Measurements from ENCODE around the gene FTO.

The FTO gene

DNA sequence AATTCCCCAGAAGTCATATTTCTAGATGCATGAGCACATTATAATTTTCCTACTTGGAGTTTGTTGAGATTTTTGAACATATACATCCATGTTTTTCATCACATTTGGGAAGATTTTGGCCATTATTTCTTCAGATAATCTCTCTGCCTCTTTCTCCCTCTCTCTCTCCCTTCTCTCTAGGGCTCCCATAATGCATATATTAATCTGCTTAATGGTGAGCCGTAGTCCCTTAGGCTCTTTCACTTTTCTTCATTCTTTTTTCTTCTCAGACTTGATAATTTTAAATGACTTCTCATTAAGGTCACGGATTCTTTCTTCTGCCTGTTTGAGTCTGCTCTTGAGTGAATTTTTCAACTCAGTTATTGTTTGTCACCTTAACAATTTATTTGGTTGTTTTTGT is 481.1 kb downstream of the FTO start:
- TF ChIP-seq CTCF (IDR thresholded peaks at IDR 0.05; ENCODE audit: borderline replicate concordance, insufficient read depth, low read depth, low read length) = no peak
- H3K4me3 ChIP-seq (ENCODE audit: low read depth, low read length) = no peak overlapping the region

DNA sequence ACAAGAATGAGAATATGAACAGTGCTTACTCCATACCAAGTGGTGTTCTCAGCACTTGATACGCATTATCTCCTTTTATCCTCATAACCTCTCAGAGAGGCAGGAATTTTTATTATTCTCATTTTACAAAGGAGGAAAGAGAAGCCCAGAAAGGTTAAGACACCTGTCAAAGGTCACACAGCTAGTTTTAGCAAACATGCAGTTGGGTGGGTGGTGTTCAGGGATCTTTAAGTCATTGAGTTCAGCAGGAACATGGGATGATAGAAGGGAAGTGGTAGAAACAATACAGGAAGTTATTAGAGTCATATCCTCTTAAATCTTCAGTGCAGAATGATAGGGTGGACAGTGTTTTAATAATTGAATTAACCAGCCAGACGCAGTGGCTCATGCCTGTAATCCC is 487.2 kb downstream of the FTO start:
- no peak for TF ChIP-seq CTCF (IDR thresholded peaks at IDR 0.05; ENCODE audit: borderline replicate concordance, insufficient read depth, low read depth, low read length)
- H3K4me3 ChIP-seq (ENCODE audit: low read depth, low read length) = no peak overlapping the region

GRCh38 chr16:54191592-54191991 is 487.6 kb downstream of the FTO start:
- no peak overlapping the region for H3K4me3 ChIP-seq (ENCODE audit: low read depth, low read length)
- no peak for TF ChIP-seq CTCF (IDR thresholded peaks at IDR 0.05; ENCODE audit: borderline replicate concordance, insufficient read depth, low read depth, low read length)

- TF ChIP-seq CTCF (IDR thresholded peaks at IDR 0.05; ENCODE audit: borderline replicate concordance, insufficient read depth, low read depth, low read length) = no peak
Measured at GRCh38 chr16:54193013-54193664, 489.2 kb downstream of the FTO start.

GRCh38 chr16:54193665-54194333 is 489.8 kb downstream of the FTO start:
- TF ChIP-seq CTCF (IDR thresholded peaks at IDR 0.05; ENCODE audit: borderline replicate concordance, insufficient read depth, low read depth, low read length) = peak; percentile 85
- no peak overlapping the region for H3K4me3 ChIP-seq (ENCODE audit: low read depth, low read length)

More at GRCh38 chr16:54193013-54193664, 489.2 kb downstream of the FTO start:
- no peak overlapping the region for H3K4me3 ChIP-seq (ENCODE audit: low read depth, low read length)

DNA sequence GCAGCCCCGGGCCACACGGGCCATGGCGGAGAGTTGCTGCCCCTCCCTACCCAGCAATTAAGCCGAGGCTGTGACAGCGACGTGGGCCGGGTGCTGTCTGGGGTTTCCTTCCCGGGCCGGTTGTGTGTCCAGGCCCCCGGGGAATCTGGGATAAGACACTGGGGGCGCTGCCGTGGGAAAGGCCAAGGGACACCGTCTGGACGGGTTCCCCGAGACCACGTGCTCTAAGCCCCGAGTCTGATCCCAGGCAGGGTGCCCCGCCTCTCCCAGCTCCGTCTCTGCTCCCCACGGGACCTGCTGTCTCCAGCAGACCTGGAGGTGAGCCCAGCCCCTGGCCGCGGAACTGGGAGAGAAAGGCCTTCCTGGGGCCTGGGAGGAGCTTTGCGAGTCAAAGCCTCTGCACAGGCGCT is 490.4 kb downstream of the FTO start:
- no peak overlapping the region for H3K4me3 ChIP-seq (ENCODE audit: low read depth, low read length)

More for the DNA sequence above, 490.4 kb downstream of the FTO start:
- TF ChIP-seq CTCF (IDR thresholded peaks at IDR 0.05; ENCODE audit: borderline replicate concordance, insufficient read depth, low read depth, low read length) = no peak

Measured in GM12875 (cell line).